Activated naive CD4-positive, alpha-beta T cell (primary cell): Measurements from ENCODE around the gene CENPP.

Experiments used
- DNase-seq, 4 experiments: peaks; one replicate each; lab custom pipeline; 2025; lab: John Stamatoyannopoulos, UW

The CENPP gene

GRCh38 chr9:92313624-92314012, 12.1 kb upstream of the CENPP start:
- no peak for DNase-seq

GRCh38 chr9:92315456-92315855, 10.3 kb upstream of the CENPP start:
- DNase-seq = no peak

GRCh38 chr9:92324431-92324830, 1.3 kb upstream of the CENPP start:
- DNase-seq = no peak

- no peak for DNase-seq
These were observed 874 bp upstream of the CENPP start for GRCh38 chr9:92324889-92325268.

GRCh38 chr9:92325991-92326500, 293 bp downstream of the CENPP start:
- no peak for DNase-seq

GRCh38 chr9:92327283-92327850, 1.6 kb downstream of the CENPP start:
- DNase-seq = no peak

- DNase-seq = no peak
These were observed 2.5 kb downstream of the CENPP start for GRCh38 chr9:92328225-92328624.

- DNase-seq = no peak
These were observed 7.0 kb downstream of the CENPP start for GRCh38 chr9:92332577-92333281.

GRCh38 chr9:92333282-92333634, 7.5 kb downstream of the CENPP start:
- no peak for DNase-seq

GRCh38 chr9:92341578-92341977, 15.8 kb downstream of the CENPP start:
- DNase-seq = no peak

- no peak for DNase-seq
These were observed 17.2 kb downstream of the CENPP start for GRCh38 chr9:92342825-92343488.

- no peak for DNase-seq
These were observed 19.8 kb downstream of the CENPP start for GRCh38 chr9:92345582-92345981.

GRCh38 chr9:92349771-92350739, 24.3 kb downstream of the CENPP start:
- no peak for DNase-seq

GRCh38 chr9:92350740-92351133, 25.0 kb downstream of the CENPP start:
- DNase-seq = no peak

- no peak for DNase-seq
These were observed 27.3 kb downstream of the CENPP start for GRCh38 chr9:92353051-92353450.

GRCh38 chr9:92359394-92359995, 33.7 kb downstream of the CENPP start:
- DNase-seq = no peak

GRCh38 chr9:92360083-92360482, 34.3 kb downstream of the CENPP start:
- no peak for DNase-seq

GRCh38 chr9:92369075-92369474, 43.3 kb downstream of the CENPP start:
- no peak for DNase-seq

- DNase-seq = no peak
These were observed 47.4 kb downstream of the CENPP start for GRCh38 chr9:92373167-92373566.

GRCh38 chr9:92377876-92378275, 52.1 kb downstream of the CENPP start:
- no peak for DNase-seq

- no peak for DNase-seq
These were observed 53.3 kb downstream of the CENPP start for GRCh38 chr9:92378865-92379560.
